Myocyte (in vitro differentiated cells): ENCODE measurements around the gene NAT10. TPM values are rescaled to one million over a fixed set of nuclear protein-coding genes. Genes with fewer than 3 reads are reported as not detected.

Experiments used
- DNase-seq: peaks from one replicate; pipeline ENCODE4 v3.0.0-alpha.2; 2012; ENCODE audit warnings: low read depth
- total RNA-seq: library from RNA; depleted of rRNA; stranded (reverse); fragments of >200 nt; gene quantifications from 2 replicates; pipeline ENCODE4 v1.2.3, GENCODE V29; 2014

Gene NAT10
- total RNA-seq, 1 donor from 2014 or later, result 30.9 TPM

- no peak for DNase-seq
Observed at GRCh38 chr11:34105957-34106504, 602 bp downstream of the NAT10 start.

- DNase-seq, result peak; percentile 55
Observed at GRCh38 chr11:34111722-34112270, 6.4 kb downstream of the NAT10 start.

GRCh38 chr11:34114014-34114413 is 8.6 kb downstream of the NAT10 start:
- no peak for DNase-seq

GRCh38 chr11:34114471-34114870 is 9.0 kb downstream of the NAT10 start:
- peak; percentile 47 for DNase-seq

GRCh38 chr11:34120651-34121050 is 15.2 kb downstream of the NAT10 start:
- no peak for DNase-seq

- DNase-seq, result no peak
Observed at GRCh38 chr11:34124885-34125668, 19.6 kb downstream of the NAT10 start.

GRCh38 chr11:34126959-34127848 is 21.8 kb downstream of the NAT10 start:
- DNase-seq, result no peak

- no peak for DNase-seq
Observed at GRCh38 chr11:34128824-34129223, 23.4 kb downstream of the NAT10 start.

GRCh38 chr11:34132261-34132965 is 27.0 kb downstream of the NAT10 start:
- no peak for DNase-seq

GRCh38 chr11:34134765-34135164 is 29.3 kb downstream of the NAT10 start:
- no peak for DNase-seq

GRCh38 chr11:34135439-34135838 is 30.0 kb downstream of the NAT10 start:
- DNase-seq, result no peak

GRCh38 chr11:34136420-34136819 is 31.0 kb downstream of the NAT10 start:
- no peak for DNase-seq

- no peak for DNase-seq
Observed at GRCh38 chr11:34139346-34139745, 33.9 kb downstream of the NAT10 start.

- DNase-seq, result no peak
Observed at GRCh38 chr11:34140149-34140548, 34.7 kb downstream of the NAT10 start.

GRCh38 chr11:34143048-34143447 is 37.6 kb downstream of the NAT10 start:
- DNase-seq, result no peak

- no peak for DNase-seq
Observed at GRCh38 chr11:34145073-34145472, 39.6 kb downstream of the NAT10 start.

GRCh38 chr11:34145847-34146381 is 40.5 kb downstream of the NAT10 start:
- DNase-seq, result no peak

GRCh38 chr11:34146411-34146810 is 41.0 kb downstream of the NAT10 start:
- DNase-seq, result no peak

- DNase-seq, result no peak
Observed at GRCh38 chr11:34146866-34147265, 41.4 kb downstream of the NAT10 start.

- no peak for DNase-seq
Observed at GRCh38 chr11:34147581-34147980, 42.2 kb downstream of the NAT10 start.
